ENCODE measurements around the gene SVEP1.

SVEP1 gene

DNA sequence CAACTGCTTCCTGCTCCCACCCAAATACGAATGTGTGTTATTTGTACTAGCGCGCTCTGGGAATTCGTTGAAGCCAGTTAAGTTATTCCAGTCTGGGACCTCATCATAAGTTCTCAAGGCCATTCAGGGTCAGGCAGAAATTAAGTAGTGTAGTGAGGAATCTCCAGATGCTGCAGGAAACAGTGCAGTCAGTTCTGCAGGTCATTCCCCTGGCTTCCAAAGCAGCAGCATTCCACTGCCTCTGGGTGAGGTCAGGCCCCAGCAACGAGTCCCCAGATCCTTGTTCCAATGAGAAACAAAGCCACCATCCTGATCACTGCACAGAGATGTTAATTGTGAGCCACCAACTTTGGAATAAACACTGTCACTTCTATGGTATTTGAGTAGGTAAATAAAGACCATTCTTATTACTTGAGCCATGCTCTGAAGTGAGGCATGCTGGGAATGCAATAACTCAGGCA, 33.1 kb downstream of the SVEP1 start:
- Histone ChIP-seq H3K4me1 (ENCODE audit: insufficient read depth, low read length, severe bottlenecking) (no peaks in the 10 kb centered on the region), H2AFZ (ENCODE audit: low read length) (no peak overlapping the region), H3K27ac (ENCODE audit: low read depth, low read length, poor library complexity, severe bottlenecking) (no peak overlapping the region), H3K9me3 (ENCODE audit: low read length) (no peaks in the 10 kb centered on the region), H3K27me3 (ENCODE audit: insufficient read depth, low read length) (no peaks in the 10 kb centered on the region), H3K36me3 (ENCODE audit: insufficient read depth, low read length) (no peaks in the 10 kb centered on the region), H3F3A (ENCODE audit: insufficient read depth, low read length) (no peaks in the 10 kb centered on the region), H3K4me3 (ENCODE audit: low read depth, low read length, poor library complexity, severe bottlenecking) (no peak overlapping the region), H3K9ac (ENCODE audit: low read length) (no peak overlapping the region), H3K9me2 (ENCODE audit: low read depth, low read length) (no peaks in the 10 kb centered on the region), H3K79me2 (ENCODE audit: insufficient read depth, low read length) (no peaks in the 10 kb centered on the region), H4K20me1 (ENCODE audit: insufficient read depth, low read length) (no peaks in the 10 kb centered on the region), H3K4me2 (ENCODE audit: low read length) (no peak overlapping the region)
- TF ChIP-seq, protein P1, sequence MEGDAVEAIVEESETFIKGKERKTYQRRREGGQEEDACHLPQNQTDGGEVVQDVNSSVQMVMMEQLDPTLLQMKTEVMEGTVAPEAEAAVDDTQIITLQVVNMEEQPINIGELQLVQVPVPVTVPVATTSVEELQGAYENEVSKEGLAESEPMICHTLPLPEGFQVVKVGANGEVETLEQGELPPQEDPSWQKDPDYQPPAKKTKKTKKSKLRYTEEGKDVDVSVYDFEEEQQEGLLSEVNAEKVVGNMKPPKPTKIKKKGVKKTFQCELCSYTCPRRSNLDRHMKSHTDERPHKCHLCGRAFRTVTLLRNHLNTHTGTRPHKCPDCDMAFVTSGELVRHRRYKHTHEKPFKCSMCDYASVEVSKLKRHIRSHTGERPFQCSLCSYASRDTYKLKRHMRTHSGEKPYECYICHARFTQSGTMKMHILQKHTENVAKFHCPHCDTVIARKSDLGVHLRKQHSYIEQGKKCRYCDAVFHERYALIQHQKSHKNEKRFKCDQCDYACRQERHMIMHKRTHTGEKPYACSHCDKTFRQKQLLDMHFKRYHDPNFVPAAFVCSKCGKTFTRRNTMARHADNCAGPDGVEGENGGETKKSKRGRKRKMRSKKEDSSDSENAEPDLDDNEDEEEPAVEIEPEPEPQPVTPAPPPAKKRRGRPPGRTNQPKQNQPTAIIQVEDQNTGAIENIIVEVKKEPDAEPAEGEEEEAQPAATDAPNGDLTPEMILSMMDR (IDR thresholded peaks at IDR 0.05; ENCODE audit: low read length) = no peak
- no peak for TF ChIP-seq EZH2 (IDR thresholded peaks at IDR 0.05; ENCODE audit: borderline replicate concordance, low read length)

DNA sequence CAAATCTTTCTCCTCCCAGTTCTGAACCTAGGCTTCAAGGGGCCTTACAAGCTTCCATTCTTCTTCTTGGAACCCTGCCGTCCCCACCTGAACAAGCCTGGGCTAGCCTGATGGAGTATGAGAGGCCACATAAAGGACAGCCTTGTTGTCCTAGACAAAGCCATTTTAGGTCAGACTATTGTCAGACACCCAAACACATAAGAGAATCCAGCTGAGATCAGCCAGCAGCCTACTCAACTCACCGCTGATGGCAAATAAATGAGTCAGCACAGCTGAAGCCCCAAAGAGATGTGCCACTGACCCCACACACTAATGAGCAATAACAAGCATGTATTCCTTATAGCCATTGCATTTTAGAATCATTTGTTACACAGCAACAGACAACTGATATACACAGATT, 33.8 kb downstream of the SVEP1 start:
- H3K4me3 ChIP-seq (ENCODE audit: low read depth, low read length, poor library complexity, severe bottlenecking) = no peak overlapping the region
- H3K9me2 ChIP-seq (ENCODE audit: low read depth, low read length) = no peaks in the 10 kb centered on the region
- H4K20me1 ChIP-seq (ENCODE audit: insufficient read depth, low read length) = no peaks in the 10 kb centered on the region

DNA sequence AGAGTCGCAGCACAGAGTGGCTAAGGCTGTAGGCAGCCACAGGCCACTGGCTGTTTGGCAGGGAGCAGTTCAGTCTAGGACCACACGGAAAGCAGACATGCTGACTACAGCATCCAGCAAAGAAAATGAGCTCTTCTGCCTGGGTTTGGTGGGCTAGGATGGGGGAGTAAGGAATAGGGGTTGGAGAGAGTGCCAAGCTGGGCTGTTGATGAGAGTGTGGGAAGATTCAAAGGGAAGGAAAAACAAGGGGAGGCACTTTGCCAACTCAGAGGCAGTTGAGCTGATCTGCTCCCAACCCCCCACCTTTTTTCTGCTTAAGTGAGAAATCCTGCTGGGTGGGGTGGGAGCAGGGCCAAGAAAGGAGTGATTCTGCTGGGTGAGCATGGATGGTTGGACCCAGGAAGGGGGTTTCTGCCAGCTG, 35.9 kb downstream of the SVEP1 start:
- Histone ChIP-seq H3K36me3 (ENCODE audit: insufficient read depth, low read length) (no peaks in the 10 kb centered on the region), H3K9ac (ENCODE audit: low read length) (no peak overlapping the region), H3K9me3 (ENCODE audit: low read length) (no peaks in the 10 kb centered on the region), H3K9me2 (ENCODE audit: low read depth, low read length) (no peaks in the 10 kb centered on the region), H3F3A (ENCODE audit: insufficient read depth, low read length) (no peaks in the 10 kb centered on the region), H3K4me3 (ENCODE audit: low read depth, low read length, poor library complexity, severe bottlenecking) (no peak overlapping the region), H3K27me3 (ENCODE audit: insufficient read depth, low read length) (no peaks in the 10 kb centered on the region), H4K20me1 (ENCODE audit: insufficient read depth, low read length) (no peaks in the 10 kb centered on the region), H2AFZ (ENCODE audit: low read length) (no peak overlapping the region), H3K79me2 (ENCODE audit: insufficient read depth, low read length) (no peaks in the 10 kb centered on the region), H3K27ac (ENCODE audit: low read depth, low read length, poor library complexity, severe bottlenecking) (no peak overlapping the region), H3K4me1 (ENCODE audit: insufficient read depth, low read length, severe bottlenecking) (no peaks in the 10 kb centered on the region), H3K4me2 (ENCODE audit: low read length) (no peak overlapping the region)
- TF ChIP-seq EZH2 (IDR thresholded peaks at IDR 0.05; ENCODE audit: borderline replicate concordance, low read length) = no peak
- TF ChIP-seq, protein P1 (IDR thresholded peaks at IDR 0.05; ENCODE audit: low read length) = no peak

More for the DNA sequence above, 33.8 kb downstream of the SVEP1 start:
- no peaks in the 10 kb centered on the region for H3F3A ChIP-seq (ENCODE audit: insufficient read depth, low read length)
- no peak overlapping the region for H3K4me2 ChIP-seq (ENCODE audit: low read length)
- H3K4me1 ChIP-seq (ENCODE audit: insufficient read depth, low read length, severe bottlenecking) = no peaks in the 10 kb centered on the region
- H3K79me2 ChIP-seq (ENCODE audit: insufficient read depth, low read length) = no peaks in the 10 kb centered on the region
- H3K9ac ChIP-seq (ENCODE audit: low read length) = no peak overlapping the region
- no peak overlapping the region for H2AFZ ChIP-seq (ENCODE audit: low read length)
- H3K27me3 ChIP-seq (ENCODE audit: insufficient read depth, low read length) = no peaks in the 10 kb centered on the region
- no peaks in the 10 kb centered on the region for H3K36me3 ChIP-seq (ENCODE audit: insufficient read depth, low read length)
- H3K9me3 ChIP-seq (ENCODE audit: low read length) = no peaks in the 10 kb centered on the region
- TF ChIP-seq, protein P1 (IDR thresholded peaks at IDR 0.05; ENCODE audit: low read length) = no peak
- no peak for TF ChIP-seq EZH2 (IDR thresholded peaks at IDR 0.05; ENCODE audit: borderline replicate concordance, low read length)
- no peak overlapping the region for H3K27ac ChIP-seq (ENCODE audit: low read depth, low read length, poor library complexity, severe bottlenecking)

Measured in OCI-LY1 (cell line).